HG02571 (cell line): Measurements from ENCODE around the gene RNF40.
A peak's percentile ranks its signal among the peaks of the same experiment; 100 is the strongest.

ENCODE experiments used
- ATAC-seq: cut with Tn5 transposase; IDR thresholded peaks from one replicate; pipeline ENCODE4 v1.9.1; 2021; ENCODE audit warnings: mild to moderate bottlenecking, moderate library complexity; ENCODE audit not compliant: unreplicated experiment

RNF40 gene

DNA sequence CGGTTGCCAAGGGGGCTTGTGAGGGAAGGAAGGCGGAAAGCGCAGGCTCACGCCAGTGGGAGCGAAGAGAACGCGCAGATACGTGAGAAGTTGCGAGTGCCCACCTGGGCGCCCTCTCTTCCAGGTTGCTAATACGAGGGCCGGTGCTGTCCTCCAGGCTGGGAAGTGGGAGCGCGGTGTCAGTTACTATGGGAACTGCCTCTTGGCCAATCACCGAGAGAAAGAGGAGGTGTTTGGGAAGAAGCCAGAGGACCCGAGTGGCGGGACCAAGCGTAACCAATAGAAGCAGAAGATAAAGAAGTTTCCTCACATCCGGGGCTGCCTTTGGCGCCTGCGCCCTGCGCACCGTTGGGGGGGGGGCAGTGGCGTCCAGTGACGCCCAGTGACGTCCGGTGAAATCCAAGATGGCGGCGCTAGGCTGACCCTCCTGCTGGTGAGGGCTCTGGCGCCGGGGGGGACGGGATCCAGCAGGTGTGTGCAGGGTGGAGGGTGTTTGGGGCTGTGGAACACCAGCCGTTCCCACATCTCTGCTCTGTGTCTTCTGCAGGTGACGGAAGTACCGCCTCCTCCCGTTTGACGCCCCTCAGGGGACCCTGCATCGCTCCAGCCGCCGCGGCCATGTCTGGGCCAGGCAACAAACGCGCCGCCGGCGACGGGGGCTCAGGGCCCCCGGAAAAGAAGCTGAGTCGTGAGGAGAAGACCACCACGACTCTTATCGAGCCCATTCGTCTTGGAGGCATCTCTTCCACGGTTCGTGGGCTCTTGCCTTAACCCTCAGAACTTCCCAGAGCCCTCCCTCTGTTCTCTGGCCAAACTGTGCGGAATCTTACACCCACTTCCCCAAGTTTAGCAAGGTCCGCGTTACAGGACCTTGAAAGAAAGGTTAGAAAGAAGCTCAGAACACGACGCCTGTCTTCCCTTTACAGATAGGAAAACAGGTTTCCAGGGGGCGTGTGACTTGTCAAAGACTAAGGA, at the start of gene RNF40, which contains the start of gene CFAP119:
RNF40 (plus strand) TSS at position 395 of the 975 bp plus-strand sequence; CDS start at position 619, 224 bp downstream.
CFAP119 (minus strand) TSS at position 135 of the 975 bp plus-strand sequence. CDS start 314 bp downstream, outside the sequence.
- peak; percentile 86 for ATAC-seq

DNA sequence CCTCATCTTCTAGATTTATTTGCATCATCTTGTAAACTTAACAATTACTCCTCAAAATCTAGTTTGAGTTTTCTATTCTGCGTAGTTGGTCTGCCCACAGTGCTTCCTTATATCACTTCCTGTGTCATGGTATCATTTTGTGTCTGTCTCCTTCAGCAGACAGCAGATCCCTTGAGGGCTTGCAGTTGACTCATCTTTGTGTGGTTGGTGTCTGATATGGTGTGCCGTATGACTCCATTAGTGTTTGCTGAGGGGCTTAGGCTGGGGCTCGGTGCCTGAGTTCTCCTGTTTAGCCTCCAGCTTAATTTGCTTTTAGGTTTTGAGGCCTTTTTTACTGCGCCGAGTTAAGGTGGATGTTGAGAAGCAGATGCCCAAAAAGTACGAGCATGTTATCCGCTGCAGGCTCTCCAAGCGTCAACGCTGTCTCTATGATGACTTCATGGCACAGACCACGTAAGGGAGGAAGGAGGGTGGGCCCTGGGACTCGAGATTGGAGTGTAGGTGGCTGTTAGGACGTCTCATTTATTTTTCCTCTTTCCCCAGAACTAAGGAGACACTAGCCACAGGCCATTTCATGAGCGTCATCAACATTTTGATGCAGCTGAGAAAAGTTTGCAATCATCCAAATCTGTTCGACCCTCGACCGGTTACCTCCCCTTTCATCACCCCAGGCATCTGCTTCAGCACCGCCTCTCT, 46.2 kb upstream of the RNF40 start:
- ATAC-seq, result no peak

DNA sequence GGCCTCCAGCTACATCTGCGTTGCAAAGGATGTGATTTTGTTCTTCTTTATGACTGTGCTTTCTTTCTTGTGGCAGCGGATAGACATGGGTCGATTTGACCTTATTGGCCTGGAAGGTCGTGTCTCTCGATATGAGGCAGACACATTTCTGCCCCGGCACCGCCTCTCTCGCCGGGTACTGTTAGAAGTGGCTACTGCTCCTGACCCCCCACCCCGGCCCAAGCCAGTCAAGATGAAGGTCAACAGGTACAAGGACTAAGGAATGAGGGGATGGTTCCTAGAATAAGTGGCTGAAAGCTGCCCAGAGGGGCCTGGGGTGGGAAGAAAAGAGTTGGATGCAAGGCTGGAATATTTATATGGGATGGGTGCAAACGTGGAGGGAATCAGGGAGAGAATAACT, 42.0 kb upstream of the RNF40 start:
- no peak for ATAC-seq

DNA sequence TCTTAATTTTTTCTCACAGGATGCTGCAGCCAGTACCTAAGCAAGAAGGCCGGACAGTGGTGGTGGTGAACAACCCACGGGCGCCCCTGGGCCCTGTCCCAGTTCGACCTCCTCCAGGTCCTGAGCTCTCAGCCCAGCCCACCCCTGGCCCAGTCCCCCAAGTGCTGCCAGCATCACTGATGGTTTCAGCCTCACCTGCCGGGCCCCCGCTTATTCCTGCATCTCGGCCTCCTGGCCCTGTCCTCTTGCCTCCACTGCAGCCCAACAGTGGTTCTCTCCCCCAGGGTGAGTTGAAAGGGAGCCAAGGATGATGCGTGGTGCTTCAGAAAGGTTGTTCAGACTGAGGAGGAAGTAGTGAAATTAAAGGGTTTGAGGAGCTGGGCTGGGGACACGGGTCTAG, 41.4 kb upstream of the RNF40 start:
- ATAC-seq, result no peak

DNA sequence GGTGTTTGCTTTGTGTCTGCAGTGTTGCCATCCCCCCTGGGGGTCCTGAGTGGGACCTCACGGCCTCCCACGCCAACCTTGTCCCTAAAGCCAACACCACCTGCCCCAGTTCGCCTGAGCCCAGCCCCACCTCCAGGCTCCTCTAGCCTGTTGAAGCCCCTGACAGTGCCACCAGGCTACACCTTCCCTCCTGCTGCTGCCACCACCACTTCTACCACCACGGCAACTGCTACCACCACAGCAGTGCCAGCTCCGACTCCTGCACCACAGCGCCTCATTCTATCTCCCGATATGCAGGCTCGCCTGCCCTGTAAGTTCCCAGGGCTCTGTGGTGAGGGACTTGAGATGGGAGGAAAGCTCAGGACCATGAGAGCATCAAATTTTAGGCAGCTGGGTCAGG, 41.0 kb upstream of the RNF40 start:
- ATAC-seq, result no peak

DNA sequence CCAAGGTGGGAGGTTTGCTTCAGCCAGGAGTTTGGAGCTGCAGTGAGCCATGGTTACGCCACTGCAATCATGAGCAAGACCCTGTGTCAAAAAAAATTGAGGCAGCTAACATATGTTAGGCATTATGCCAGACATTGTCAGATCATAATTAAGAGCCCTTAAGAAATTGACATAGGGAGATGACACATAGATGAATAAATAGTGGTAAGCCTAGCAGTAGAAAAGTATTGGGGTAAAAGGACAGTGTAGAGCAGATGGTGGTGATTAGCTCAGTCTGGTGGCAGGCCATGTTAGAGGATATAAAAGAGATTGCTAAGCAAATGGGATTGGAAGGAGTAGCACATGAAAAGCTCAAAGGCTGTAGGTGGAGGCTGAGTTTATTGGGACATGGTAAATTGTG, 40.5 kb upstream of the RNF40 start:
- ATAC-seq, result no peak

DNA sequence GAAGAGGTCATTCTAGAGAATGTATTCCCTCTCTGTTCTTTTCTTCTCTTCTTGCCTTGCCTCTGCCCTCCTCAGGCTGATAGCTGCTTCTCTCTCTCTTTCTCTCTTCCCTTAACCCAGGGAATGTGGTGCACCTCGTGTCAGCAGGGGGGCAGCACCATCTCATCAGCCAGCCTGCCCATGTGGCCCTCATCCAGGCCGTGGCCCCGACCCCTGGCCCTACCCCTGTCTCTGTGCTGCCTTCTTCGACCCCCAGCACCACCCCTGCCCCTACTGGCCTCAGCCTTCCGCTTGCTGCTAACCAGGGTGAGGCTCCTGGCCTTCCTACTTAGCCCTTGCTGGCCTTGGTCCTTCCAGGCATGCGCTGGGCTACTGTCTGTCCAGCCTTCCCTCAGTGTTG, 39.7 kb upstream of the RNF40 start:
- ATAC-seq, result no peak

DNA sequence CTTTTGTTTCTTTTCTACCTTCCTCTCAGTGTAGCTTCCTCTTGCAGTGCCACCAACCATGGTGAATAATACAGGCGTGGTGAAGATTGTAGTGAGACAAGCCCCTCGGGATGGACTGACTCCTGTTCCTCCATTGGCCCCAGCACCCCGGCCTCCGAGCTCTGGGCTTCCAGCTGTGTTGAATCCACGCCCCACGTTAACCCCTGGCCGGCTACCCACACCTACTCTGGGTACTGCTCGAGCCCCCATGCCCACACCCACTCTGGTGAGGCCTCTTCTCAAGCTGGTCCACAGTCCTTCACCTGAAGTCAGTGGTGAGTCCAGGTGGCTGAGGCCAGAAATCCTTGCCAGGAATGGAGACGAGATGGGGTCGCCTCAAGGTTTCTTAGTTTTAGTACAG, 39.2 kb upstream of the RNF40 start:
- no peak for ATAC-seq

DNA sequence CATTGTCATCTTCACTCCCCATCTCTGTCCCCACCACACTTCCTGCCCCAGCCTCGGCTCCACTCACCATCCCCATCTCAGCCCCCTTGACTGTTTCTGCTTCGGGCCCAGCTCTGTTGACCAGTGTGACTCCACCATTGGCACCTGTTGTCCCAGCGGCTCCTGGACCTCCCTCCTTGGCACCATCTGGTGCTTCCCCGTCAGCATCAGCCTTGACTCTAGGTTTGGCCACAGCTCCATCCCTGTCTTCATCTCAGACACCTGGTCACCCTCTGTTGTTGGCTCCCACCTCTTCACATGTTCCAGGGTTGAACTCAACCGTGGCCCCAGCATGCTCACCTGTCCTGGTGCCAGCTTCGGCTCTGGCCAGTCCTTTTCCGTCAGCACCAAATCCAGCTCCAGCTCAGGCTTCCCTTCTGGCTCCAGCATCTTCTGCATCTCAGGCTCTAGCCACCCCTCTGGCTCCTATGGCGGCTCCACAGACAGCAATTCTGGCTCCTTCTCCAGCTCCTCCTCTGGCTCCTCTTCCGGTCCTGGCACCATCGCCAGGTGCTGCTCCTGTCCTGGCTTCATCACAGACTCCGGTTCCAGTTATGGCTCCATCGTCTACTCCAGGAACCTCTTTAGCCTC, 38.3 kb upstream of the RNF40 start:
- ATAC-seq, result no peak

DNA sequence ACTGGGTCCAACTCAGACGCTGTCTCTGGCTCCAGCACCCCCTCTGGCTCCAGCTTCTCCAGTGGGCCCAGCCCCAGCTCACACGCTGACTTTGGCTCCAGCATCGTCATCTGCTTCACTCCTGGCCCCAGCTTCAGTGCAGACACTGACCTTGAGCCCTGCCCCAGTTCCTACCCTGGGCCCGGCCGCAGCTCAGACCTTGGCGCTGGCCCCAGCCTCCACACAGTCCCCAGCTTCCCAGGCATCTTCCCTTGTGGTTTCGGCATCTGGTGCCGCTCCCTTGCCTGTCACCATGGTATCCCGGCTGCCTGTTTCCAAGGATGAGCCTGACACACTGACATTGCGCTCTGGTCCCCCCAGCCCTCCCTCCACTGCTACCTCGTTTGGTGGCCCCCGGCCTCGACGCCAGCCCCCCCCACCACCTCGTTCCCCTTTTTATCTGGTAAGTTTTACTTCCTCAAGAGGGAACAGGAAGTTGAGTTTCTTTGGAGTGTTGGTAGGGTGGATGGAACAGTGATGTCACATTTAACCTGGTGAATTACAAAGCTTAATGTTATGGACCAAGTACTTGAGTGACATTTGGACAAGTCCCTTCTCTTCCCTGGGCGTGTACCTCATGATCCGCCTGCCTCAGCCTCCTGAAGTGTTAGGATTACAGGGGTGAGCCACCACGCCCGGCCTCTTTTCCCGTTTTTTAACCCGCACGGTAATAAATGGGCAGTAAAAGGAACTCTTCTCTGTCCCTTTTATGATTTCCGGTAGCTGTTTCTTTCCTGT, 37.3 kb upstream of the RNF40 start:
- no peak for ATAC-seq

DNA sequence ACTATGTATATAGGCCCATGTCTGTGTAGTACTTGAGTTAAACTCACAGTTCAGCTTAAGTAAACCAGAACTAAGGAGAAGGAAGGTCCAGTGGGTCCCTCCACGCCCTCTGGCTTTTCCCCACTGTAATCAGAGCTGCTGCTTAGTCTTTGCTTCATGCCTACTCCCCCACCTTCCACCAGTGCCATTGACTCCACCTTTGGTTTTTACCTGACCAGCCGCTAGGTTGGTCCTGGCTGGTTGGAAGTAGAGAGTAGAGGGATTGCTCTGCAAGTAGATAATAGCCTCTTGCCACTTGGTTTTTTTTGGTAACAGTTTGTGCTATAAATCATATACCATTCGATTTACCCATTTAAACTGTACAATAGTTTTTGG, 36.7 kb upstream of the RNF40 start:
- no peak for ATAC-seq

DNA sequence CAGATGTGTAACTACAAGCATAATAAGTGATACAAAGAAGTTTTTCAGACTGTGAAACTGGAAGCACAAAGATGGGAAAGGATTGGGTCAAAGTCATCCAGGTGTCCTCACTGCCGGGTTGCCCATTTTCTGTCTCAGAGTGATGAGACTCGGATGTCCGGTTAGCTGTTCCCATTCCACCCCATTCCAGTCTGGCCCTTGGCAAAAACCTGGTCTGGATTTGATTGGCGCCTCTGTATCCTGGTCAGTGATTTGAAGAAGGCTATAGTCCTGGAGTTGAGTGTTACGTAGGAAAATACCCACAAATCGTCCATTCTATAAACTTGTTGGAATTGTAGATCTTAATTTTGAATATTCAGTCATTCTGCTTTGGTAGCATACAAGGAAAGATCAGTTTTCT, 33.8 kb upstream of the RNF40 start:
- ATAC-seq, result no peak

DNA sequence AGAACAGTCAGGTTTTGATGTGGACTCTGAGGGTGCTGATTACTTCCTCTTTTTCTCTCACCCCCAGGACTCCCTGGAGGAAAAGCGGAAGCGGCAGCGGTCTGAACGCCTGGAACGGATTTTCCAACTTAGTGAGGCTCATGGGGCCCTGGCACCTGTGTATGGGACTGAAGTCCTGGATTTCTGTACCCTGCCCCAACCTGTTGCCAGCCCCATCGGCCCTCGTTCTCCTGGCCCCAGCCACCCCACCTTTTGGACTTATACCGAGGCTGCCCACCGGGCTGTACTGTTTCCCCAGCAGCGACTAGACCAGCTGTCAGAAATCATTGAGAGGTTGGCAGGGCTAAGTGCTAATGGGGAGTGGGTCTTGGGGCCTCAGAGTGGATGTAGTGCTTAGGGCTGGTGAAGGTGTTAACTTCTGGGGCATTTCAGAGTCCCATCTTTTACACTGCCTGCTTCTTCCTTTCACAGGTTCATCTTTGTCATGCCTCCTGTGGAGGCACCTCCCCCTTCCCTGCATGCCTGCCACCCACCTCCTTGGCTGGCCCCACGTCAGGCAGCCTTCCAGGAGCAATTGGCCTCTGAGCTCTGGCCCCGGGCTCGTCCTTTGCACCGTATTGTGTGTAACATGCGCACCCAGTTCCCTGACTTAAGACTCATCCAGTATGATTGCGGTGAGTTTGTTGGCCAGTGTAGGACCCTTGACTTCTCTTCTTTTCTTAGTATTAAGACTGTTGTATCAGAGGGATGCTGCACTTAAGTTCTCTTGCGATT, 33.0 kb upstream of the RNF40 start:
- ATAC-seq, result no peak

DNA sequence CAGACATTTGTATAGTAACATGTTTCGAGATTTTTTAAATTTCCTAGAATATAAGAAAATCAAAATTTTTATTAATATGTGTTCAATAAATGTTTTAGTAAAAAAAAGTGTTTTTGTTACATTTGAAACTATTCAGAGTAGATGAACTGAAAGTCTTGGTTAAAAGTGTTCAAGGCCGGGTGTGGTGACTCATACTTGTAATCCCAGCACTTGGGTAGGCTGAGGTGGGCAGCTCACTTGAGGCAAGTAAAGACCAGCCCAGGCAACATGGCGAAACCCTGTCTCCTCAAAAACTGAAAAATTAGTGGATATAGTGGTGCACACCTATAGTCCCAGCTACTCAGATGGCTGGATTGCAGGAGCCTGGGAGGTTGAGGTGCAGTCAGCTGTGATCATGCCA, 30.7 kb upstream of the RNF40 start:
- ATAC-seq, result no peak

DNA sequence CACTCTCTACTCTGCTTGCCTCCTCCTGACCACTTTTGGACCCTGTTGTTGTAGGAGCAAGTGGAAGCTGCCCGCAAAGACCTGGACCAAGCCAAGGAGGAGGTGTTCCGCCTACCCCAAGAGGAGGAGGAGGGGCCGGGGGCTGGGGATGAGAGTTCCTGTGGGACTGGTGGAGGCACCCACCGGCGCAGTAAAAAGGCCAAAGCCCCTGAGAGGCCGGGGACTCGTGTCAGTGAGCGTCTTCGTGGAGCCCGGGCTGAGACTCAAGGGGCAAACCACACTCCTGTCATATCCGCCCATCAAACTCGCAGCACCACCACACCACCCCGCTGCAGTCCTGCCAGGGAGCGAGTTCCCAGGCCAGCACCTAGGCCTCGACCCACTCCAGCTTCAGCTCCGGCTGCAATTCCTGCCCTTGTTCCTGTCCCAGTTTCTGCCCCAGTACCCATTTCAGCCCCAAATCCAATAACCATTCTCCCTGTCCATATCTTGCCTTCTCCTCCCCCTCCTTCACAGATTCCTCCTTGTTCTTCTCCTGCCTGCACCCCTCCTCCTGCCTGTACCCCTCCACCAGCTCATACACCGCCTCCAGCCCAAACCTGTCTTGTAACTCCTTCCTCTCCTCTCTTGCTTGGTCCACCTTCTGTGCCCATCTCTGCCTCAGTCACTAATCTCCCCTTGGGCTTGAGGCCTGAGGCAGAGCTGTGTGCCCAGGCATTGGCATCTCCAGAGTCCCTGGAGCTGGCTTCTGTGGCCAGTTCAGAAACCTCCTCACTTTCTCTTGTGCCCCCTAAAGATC, 24.9 kb upstream of the RNF40 start:
- no peak for ATAC-seq

DNA sequence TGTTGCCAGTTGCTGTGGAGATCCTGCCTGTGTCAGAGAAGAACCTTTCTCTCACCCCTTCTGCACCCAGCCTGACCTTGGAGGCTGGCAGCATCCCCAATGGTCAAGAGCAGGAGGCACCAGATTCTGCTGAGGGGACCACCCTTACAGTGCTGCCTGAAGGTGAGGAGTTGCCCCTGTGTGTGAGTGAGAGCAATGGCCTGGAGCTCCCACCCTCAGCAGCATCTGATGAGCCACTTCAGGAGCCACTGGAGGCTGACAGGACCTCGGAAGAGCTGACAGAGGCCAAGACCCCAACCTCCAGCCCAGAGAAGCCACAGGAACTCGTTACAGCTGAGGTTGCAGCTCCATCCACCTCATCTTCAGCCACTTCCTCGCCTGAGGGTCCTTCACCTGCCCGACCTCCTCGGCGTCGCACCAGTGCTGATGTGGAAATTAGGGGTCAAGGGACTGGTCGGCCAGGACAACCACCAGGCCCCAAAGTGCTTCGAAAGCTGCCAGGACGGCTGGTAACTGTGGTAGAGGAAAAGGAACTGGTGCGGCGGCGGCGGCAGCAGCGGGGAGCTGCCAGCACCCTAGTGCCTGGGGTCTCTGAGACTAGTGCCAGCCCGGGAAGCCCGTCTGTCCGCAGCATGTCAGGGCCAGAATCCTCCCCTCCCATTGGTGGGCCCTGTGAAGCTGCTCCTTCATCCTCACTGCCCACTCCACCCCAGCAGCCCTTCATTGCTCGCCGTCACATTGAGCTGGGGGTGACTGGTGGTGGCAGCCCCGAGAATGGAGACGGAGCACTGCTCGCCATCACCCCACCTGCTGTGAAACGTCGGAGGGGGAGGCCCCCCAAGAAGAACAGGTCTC, 24.1 kb upstream of the RNF40 start:
- no peak for ATAC-seq

DNA sequence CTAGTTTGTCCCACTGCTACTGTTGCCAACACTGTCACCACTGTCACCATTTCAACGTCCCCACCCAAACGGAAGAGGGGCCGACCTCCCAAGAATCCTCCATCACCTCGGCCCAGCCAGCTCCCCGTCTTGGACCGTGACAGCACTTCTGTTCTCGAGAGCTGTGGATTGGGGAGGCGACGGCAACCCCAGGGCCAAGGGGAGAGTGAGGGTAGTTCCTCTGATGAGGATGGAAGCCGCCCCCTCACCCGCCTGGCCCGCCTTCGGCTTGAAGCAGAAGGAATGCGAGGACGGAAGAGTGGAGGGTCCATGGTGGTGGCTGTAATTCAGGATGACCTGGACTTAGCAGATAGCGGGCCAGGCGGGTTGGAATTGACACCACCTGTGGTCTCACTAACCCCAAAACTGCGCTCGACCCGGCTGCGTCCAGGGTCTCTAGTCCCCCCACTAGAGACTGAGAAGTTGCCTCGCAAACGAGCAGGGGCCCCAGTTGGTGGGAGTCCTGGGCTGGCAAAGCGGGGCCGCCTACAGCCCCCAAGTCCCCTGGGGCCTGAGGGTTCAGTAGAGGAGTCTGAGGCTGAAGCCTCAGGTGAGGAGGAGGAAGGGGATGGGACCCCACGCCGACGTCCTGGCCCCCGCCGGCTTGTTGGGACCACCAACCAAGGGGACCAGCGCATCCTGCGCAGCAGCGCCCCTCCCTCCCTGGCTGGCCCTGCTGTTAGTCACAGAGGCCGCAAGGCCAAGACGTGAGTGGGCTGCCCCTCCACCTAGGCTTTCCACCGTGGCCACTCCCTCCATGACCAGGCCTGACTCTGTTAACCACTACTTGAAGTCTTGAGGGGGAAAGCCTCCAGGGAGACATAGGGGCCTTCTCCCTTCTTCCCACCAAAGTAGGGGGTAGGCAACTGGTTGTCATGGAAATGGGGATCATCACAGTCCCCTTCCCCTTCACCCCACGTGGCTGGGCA, 22.9 kb upstream of the RNF40 start:
- no peak for ATAC-seq
